Panc1 (cell line): Measurements from ENCODE around the gene MATN4. TPM values are rescaled to one million over a fixed set of nuclear protein-coding genes. Genes with fewer than 3 reads are reported as not detected.

ENCODE experiments used
- ATAC-seq: fragments of 200-7000 bp; cut with Tn5 transposase; 2 replicates; pipeline ENCODE4 v1.9.1; 2020; ENCODE audit warnings: mild to moderate bottlenecking, moderate library complexity
- BruUV-seq: library from RNA; stranded (reverse); fragments of 400-500 nt; replicated peaks from 2 replicates; lab custom pipeline; 2021; lab: Mats Ljungman, UMichigan
- CTCF ChIA-PET: fragments of 300-600 bp; sonication (Branson Sonifier 250); formaldehyde crosslinking; loops from one replicate; lab custom pipeline; 2022; ENCODE audit warnings: antibody characterized with exemption; lab: Charles Lee
- POLR2A ChIA-PET: fragments of 300-600 bp; sonication (Branson Sonifier 250); formaldehyde crosslinking; loops from one replicate; lab custom pipeline; 2022; ENCODE audit warnings: antibody characterized with exemption; lab: Charles Lee
- DNase-seq: peaks from one replicate; pipeline ENCODE4 v3.0.0-alpha.2; 2010; ENCODE audit warnings: low read depth, low spot score
- H3K27ac ChIP-seq: 2 replicates; pipeline ENCODE4 v1.5.1; 2011; ENCODE audit warnings: mild to moderate bottlenecking, low read length, inconsistent platforms
- H3K27me3 ChIP-seq: fragments of 200-500 bp; sonication (Bioruptor generic); 2 replicates; pipeline ENCODE4 v1.6.0; 2014; ENCODE audit warnings: low read length, inconsistent platforms; ENCODE audit not compliant: control insufficient read depth, insufficient read depth
- H3K36me3 ChIP-seq: fragments of 200-500 bp; sonication (Bioruptor generic); 2 replicates; pipeline ENCODE4 v1.5.1; 2014; ENCODE audit warnings: inconsistent platforms, mild to moderate bottlenecking, low read length, moderate library complexity; ENCODE audit not compliant: control insufficient read depth, insufficient read depth
- H3K4me1 ChIP-seq: 2 replicates; pipeline ENCODE4 v1.5.1; 2011; ENCODE audit warnings: inconsistent platforms, mild to moderate bottlenecking, low read length, moderate library complexity; ENCODE audit not compliant: control insufficient read depth, insufficient read depth
- H3K4me3 ChIP-seq, 2 experiments: 2 replicates each; pipeline ENCODE4 v1.5.1; 2011 to 2012; ENCODE audit warnings: low read depth in 2 of 2, low read length in 2 of 2, mild to moderate bottlenecking in 2 of 2, inconsistent platforms in 1 of 2, moderate library complexity in 1 of 2
- H3K9me3 ChIP-seq: fragments of 200-500 bp; sonication (Bioruptor generic); 2 replicates; pipeline ENCODE4 v1.5.1; 2014; ENCODE audit warnings: low read depth, mild to moderate bottlenecking, inconsistent platforms, low read length, moderate library complexity; ENCODE audit not compliant: control insufficient read depth, insufficient read depth
- POLR2AphosphoS5 ChIP-seq: IDR thresholded peaks from 2 replicates; pipeline ENCODE4 v1.6.1; 2012; ENCODE audit warnings: mild to moderate bottlenecking, low read depth, low read length, moderate library complexity
- SIN3A ChIP-seq: IDR thresholded peaks from 2 replicates; pipeline ENCODE4 v1.6.1; 2012; ENCODE audit warnings: low read depth, mild to moderate bottlenecking, low read length, moderate library complexity, borderline replicate concordance; ENCODE audit not compliant: insufficient read depth
- TCF7L2 ChIP-seq: IDR thresholded peaks from 2 replicates; pipeline ENCODE4 v1.6.1; 2011; ENCODE audit warnings: mild to moderate bottlenecking, low read depth, low read length, inconsistent platforms
- in situ Hi-C: cut with HindIII; loops from 2 replicates; pipeline ENCODE4 v1.10.0; 2016; ENCODE audit warnings: low sequenced_read_pairs, low pct_unique_long_range_greater_than_20kb
- intact Hi-C: fragments of 100-400 bp; cut with micrococcal nuclease; formaldehyde crosslinking; loops from one replicate; pipeline ENCODE4 v1.10.0; 2022; ENCODE audit not compliant: unreplicated experiment
- total RNA-seq: library from RNA; stranded (reverse); gene quantifications from one replicate; pipeline ENCODE4 v1.2.1, GENCODE V29; 2021; ENCODE audit not compliant: unreplicated experiment
- TF ChIP-seq, protein P1 (sequence below): fragments of 450-650 bp; IDR thresholded peaks from 2 replicates; pipeline ENCODE4 v1.5.1; 2017; ENCODE audit warnings: mild to moderate bottlenecking
- TF ChIP-seq, protein P2 (sequence below), 2 experiments: IDR thresholded peaks; 2 replicates each; pipeline ENCODE4 v1.6.1; 2011 to 2012; ENCODE audit warnings: low read depth in 2 of 2, control low read depth in 1 of 2, low read length in 1 of 2, mild to moderate bottlenecking in 1 of 2, moderate library complexity in 1 of 2; ENCODE audit not compliant: insufficient read depth in 1 of 2

The MATN4 gene
- total RNA-seq, 1 experiment from 2014 or later, result 0.15 TPM

DNA sequence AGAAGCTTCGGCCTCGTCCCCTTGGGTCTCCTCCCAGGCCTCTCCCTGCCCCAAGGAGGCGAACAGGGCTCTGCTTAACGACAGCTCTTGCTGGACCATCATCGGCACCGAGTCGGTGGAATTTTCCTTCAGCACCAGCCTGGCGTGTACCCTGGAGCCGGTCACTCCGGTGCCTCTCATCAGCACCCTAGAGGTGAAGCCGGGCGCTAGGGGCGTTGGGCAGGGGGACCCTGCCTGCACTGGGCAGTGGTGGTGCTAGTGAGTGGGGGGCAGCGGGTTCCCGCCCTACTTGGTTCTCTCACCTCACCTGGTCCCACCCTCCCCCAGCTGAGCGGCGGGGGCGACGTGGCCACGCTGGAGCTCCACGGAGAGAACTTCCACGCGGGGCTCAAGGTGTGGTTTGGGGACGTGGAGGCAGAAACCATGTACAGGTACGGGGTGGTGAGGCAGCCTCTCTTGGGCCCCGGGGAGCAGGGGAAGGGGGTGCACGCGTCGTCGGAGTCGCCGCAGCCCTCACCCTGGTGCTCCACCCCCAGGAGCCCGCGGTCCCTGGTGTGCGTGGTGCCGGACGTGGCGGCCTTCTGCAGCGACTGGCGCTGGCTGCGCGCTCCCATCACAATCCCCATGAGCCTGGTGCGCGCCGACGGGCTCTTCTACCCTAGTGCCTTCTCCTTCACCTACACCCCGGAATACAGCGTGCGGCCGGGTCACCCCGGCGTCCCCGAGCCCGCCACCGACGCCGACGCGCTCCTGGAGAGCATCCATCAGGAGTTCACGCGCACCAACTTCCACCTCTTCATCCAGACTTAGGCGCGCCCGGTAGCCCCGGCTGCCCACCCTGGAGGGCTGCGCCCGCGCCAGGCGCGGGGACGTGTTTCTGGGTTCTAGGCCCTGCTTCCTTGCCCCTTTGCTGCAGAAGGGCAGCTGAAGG, 8.3 kb upstream of the MATN4 start:
- Histone ChIP-seq H3K27me3 (no peaks in the 10 kb centered on the region), H3K9me3 (no peaks in the 10 kb centered on the region), H3K4me1 (peaks cover 11% of the 10 kb centered on the region), H3K4me3 (no peak overlapping the region), H3K36me3 (no peaks in the 10 kb centered on the region), H3K27ac (no peak overlapping the region)
- in situ Hi-C loops (no loop called here), intact Hi-C loops (no loop called here)
- DNase-seq (no peak), ATAC-seq (no peak)
- BruUV-seq, result no TSS peak
- no peak for TF ChIP-seq SIN3A
- TF ChIP-seq POLR2AphosphoS5, result no peak
- TF ChIP-seq, protein P1, sequence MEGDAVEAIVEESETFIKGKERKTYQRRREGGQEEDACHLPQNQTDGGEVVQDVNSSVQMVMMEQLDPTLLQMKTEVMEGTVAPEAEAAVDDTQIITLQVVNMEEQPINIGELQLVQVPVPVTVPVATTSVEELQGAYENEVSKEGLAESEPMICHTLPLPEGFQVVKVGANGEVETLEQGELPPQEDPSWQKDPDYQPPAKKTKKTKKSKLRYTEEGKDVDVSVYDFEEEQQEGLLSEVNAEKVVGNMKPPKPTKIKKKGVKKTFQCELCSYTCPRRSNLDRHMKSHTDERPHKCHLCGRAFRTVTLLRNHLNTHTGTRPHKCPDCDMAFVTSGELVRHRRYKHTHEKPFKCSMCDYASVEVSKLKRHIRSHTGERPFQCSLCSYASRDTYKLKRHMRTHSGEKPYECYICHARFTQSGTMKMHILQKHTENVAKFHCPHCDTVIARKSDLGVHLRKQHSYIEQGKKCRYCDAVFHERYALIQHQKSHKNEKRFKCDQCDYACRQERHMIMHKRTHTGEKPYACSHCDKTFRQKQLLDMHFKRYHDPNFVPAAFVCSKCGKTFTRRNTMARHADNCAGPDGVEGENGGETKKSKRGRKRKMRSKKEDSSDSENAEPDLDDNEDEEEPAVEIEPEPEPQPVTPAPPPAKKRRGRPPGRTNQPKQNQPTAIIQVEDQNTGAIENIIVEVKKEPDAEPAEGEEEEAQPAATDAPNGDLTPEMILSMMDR, result no peak
- TF ChIP-seq TCF7L2, result no peak
- TF ChIP-seq, protein P2, sequence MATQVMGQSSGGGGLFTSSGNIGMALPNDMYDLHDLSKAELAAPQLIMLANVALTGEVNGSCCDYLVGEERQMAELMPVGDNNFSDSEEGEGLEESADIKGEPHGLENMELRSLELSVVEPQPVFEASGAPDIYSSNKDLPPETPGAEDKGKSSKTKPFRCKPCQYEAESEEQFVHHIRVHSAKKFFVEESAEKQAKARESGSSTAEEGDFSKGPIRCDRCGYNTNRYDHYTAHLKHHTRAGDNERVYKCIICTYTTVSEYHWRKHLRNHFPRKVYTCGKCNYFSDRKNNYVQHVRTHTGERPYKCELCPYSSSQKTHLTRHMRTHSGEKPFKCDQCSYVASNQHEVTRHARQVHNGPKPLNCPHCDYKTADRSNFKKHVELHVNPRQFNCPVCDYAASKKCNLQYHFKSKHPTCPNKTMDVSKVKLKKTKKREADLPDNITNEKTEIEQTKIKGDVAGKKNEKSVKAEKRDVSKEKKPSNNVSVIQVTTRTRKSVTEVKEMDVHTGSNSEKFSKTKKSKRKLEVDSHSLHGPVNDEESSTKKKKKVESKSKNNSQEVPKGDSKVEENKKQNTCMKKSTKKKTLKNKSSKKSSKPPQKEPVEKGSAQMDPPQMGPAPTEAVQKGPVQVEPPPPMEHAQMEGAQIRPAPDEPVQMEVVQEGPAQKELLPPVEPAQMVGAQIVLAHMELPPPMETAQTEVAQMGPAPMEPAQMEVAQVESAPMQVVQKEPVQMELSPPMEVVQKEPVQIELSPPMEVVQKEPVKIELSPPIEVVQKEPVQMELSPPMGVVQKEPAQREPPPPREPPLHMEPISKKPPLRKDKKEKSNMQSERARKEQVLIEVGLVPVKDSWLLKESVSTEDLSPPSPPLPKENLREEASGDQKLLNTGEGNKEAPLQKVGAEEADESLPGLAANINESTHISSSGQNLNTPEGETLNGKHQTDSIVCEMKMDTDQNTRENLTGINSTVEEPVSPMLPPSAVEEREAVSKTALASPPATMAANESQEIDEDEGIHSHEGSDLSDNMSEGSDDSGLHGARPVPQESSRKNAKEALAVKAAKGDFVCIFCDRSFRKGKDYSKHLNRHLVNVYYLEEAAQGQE (IDR thresholded peaks at IDR 0.05; ENCODE audit: insufficient read depth in 1 of 2, low read depth in 2 of 2, low read length in 1 of 2), result no peak
- ChIA-PET CTCF (no interaction called here), POLR2A (no interaction called here)

DNA sequence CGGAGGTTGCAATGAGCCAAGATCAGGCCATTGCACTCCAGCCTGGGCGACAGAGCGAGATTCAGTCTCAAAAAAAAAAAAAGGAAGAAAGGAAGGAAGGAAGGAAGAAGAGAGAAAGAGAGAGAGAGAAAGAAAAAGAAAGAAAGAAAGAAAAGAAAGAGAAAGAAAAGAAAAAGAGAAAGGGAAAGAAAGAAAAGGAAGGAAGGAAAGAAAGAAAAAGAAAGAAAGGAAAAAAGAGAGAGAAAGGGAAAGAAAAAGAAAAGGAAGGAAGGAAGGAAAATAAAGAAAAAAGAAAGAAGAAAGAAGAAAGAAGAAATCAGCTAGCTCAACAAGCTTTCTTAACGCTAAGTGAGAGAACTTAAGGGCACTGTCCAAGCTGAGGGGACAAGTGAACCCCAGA, 7.6 kb upstream of the MATN4 start:
- POLR2A ChIA-PET, result no interaction called here
- ATAC-seq, result no peak

More for the DNA sequence above, 7.6 kb upstream of the MATN4 start:
- no peak for DNase-seq
- CTCF ChIA-PET, result no interaction called here
- Histone ChIP-seq H3K27me3 (no peaks in the 10 kb centered on the region), H3K4me3 (no peak overlapping the region), H3K27ac (no peak overlapping the region), H3K4me1 (peaks cover 8% of the 10 kb centered on the region), H3K9me3 (no peaks in the 10 kb centered on the region), H3K36me3 (no peaks in the 10 kb centered on the region)
- TF ChIP-seq SIN3A (no peak), TCF7L2 (no peak), POLR2AphosphoS5 (no peak)
- TF ChIP-seq, protein P1, result no peak
- TF ChIP-seq, protein P2 (IDR thresholded peaks at IDR 0.05; ENCODE audit: insufficient read depth in 1 of 2, low read depth in 2 of 2, low read length in 1 of 2), result no peak
- no TSS peak for BruUV-seq
- intact Hi-C loops, result no loop called here
- in situ Hi-C loops, result no loop called here
